Mammary epithelial cell (primary cell): Measurements from ENCODE around the gene MICAL3.

Experiments used
- EZH2 ChIP-seq: IDR thresholded peaks from 2 replicates; pipeline ENCODE4 v1.6.1; 2012; ENCODE audit warnings: low read length, inconsistent platforms, borderline replicate concordance
- TF ChIP-seq, protein P1 (sequence below), 2 donors: IDR thresholded peaks in 1 of 2; conservative IDR thresholded peaks in 1 of 2; 2 replicates each; pipeline ENCODE4 v1.5.1; 2011 to 2012; ENCODE audit warnings: inconsistent platforms in 2 of 2, low read length in 2 of 2, mild to moderate bottlenecking in 2 of 2, control low read depth in 1 of 2, low read depth in 1 of 2; ENCODE audit not compliant: insufficient read depth in 1 of 2; ENCODE audit errors: extremely low read depth in 1 of 2

DNA sequence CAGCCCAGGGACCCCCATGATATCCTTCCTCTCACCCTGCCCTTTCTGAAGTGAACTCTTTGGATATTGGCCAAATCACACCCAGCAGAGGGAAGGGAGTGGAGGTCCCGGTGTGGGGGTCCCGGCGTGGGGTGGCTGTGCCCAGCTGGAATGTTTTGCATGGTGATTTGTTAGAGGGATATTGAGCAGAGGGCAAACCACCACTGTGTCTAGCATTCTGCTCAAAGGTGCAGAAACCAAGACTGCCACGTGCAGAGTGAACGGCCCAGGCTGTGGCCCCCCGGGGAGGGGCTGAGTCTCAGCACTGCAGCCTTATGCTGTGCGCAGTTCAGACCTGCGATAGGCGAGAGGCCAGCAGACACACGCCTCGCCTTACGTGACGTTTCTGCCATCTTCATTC is 242.2 kb downstream of the MICAL3 start:
- TF ChIP-seq, protein P1, sequence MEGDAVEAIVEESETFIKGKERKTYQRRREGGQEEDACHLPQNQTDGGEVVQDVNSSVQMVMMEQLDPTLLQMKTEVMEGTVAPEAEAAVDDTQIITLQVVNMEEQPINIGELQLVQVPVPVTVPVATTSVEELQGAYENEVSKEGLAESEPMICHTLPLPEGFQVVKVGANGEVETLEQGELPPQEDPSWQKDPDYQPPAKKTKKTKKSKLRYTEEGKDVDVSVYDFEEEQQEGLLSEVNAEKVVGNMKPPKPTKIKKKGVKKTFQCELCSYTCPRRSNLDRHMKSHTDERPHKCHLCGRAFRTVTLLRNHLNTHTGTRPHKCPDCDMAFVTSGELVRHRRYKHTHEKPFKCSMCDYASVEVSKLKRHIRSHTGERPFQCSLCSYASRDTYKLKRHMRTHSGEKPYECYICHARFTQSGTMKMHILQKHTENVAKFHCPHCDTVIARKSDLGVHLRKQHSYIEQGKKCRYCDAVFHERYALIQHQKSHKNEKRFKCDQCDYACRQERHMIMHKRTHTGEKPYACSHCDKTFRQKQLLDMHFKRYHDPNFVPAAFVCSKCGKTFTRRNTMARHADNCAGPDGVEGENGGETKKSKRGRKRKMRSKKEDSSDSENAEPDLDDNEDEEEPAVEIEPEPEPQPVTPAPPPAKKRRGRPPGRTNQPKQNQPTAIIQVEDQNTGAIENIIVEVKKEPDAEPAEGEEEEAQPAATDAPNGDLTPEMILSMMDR (conservative IDR thresholded peaks at IDR 0.05 in 1 of 2, IDR thresholded peaks at IDR 0.05 in 1 of 2; ENCODE audit: extremely low read depth in 1 of 2, insufficient read depth in 1 of 2, low read depth in 1 of 2, low read length in 2 of 2) = no peak
- no peak for TF ChIP-seq EZH2
